WTC11 (cell line): ENCODE measurements around the gene SRGAP1.

ENCODE experiments used
- CTCF ChIP-seq: fragments of 200-600 bp; IDR thresholded peaks from 2 replicates; pipeline ENCODE4 v1.8.0; 2022; ENCODE audit warnings: antibody characterized with exemption
- E2F1 ChIP-seq: sonication (generic); formaldehyde crosslinking; IDR thresholded peaks from 2 replicates; pipeline ENCODE4 v1.8.0; 2022; ENCODE audit warnings: mild to moderate bottlenecking, missing genetic modification reagents
- FOXJ3 ChIP-seq: sonication (generic); formaldehyde crosslinking; IDR thresholded peaks from 2 replicates; pipeline ENCODE4 v1.9.0; 2021; ENCODE audit warnings: missing genetic modification reagents, mild to moderate bottlenecking, borderline replicate concordance
- MXD4 ChIP-seq: fragments of 250-450 bp; sonication (Bioruptor Pico); IDR thresholded peaks from 2 replicates; pipeline ENCODE4 v1.8.0; 2021; ENCODE audit warnings: mild to moderate bottlenecking, moderate library complexity, borderline replicate concordance
- NFE2L1 ChIP-seq: sonication (generic); formaldehyde crosslinking; IDR thresholded peaks from 2 replicates; pipeline ENCODE4 v1.8.1; 2023; ENCODE audit warnings: missing genetic modification reagents
- PRRX2 ChIP-seq: fragments of 250-450 bp; sonication (Bioruptor Pico); IDR thresholded peaks from 2 replicates; pipeline ENCODE4 v1.8.0; 2021; ENCODE audit warnings: mild to moderate bottlenecking
- TEAD1 ChIP-seq: sonication (generic); formaldehyde crosslinking; IDR thresholded peaks from 2 replicates; pipeline ENCODE4 v1.8.0; 2022; ENCODE audit warnings: mild to moderate bottlenecking, missing genetic modification reagents
- TEAD4 ChIP-seq: sonication (generic); formaldehyde crosslinking; IDR thresholded peaks from 2 replicates; pipeline ENCODE4 v1.8.0; 2022; ENCODE audit warnings: mild to moderate bottlenecking, missing genetic modification reagents
- ZNF416 ChIP-seq: fragments of 250-450 bp; sonication (Bioruptor Pico); IDR thresholded peaks from 2 replicates; pipeline ENCODE4 v1.9.0; 2021; ENCODE audit warnings: mild to moderate bottlenecking, inconsistent platforms
- TF ChIP-seq, protein P1 (sequence below): sonication (generic); formaldehyde crosslinking; IDR thresholded peaks from 2 replicates; pipeline ENCODE4 v1.8.1; 2022; ENCODE audit warnings: low read depth, mild to moderate bottlenecking, moderate library complexity, missing genetic modification reagents, borderline replicate concordance

DNA sequence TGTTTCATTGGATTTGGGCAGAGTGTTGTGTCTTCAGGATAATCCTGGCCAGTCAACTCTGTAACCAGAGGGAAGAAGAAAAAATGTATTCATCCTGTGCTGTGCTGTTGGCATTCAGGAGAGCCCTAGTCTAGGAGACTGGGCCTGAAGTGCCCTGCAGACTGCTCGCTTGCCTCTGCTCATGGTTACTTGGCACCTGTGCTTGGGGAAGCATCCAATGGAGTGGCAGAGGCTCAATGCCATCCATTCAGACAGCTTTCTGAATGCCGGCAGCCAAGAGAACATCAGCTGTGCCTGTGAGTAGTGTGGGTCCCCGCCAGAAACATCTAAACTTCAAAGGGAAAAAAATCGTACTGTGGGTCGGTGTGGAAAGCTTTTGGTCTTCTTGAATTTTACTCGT is 124.2 kb downstream of the SRGAP1 start:
- TF ChIP-seq CTCF (no peak), TEAD4 (no peak), TEAD1 (CRISPR knock-in tag) (no peak), PRRX2 (no peak), MXD4 (no peak), NFE2L1 (no peak), FOXJ3 (no peak), E2F1 (CRISPR knock-in tag) (no peak), ZNF416 (no peak)
- TF ChIP-seq, protein P1, sequence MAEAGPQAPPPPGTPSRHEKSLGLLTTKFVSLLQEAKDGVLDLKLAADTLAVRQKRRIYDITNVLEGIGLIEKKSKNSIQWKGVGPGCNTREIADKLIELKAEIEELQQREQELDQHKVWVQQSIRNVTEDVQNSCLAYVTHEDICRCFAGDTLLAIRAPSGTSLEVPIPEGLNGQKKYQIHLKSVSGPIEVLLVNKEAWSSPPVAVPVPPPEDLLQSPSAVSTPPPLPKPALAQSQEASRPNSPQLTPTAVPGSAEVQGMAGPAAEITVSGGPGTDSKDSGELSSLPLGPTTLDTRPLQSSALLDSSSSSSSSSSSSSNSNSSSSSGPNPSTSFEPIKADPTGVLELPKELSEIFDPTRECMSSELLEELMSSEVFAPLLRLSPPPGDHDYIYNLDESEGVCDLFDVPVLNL (CRISPR knock-in tag), result no peak
